Measurements from ENCODE around the gene SEMA3A.

- TF ChIP-seq CTCF (CRISPR knock-in tag; IDR thresholded peaks at IDR 0.05): no peak
- TF ChIP-seq POLR2AphosphoS5 (IDR thresholded peaks at IDR 0.05; ENCODE audit: low read depth, low read length): no peak
Measured at GRCh38 chr7:84162584-84162983, 32.0 kb downstream of the SEMA3A start.
